Thyroid gland (tissue), 4 donors: Measurements from ENCODE around the gene ZMIZ1. TPM values are rescaled to one million over a fixed set of nuclear protein-coding genes. Genes with fewer than 3 reads are reported as not detected.

Experiments
- DNase-seq, 2 donors: peaks; one replicate each; pipeline ENCODE4 v3.0.0-alpha.2; 2019
- H3K27ac ChIP-seq, 3 donors: fragments of 200-600 bp; sonication (generic); 1 replicate in 2 of 3; 2 replicates in 1 of 3; pipeline ENCODE4 v1.5.1; 2016 to 2019; ENCODE audit warnings: mild to moderate bottlenecking in 1 of 3, moderate library complexity in 1 of 3
- H3K27me3 ChIP-seq: fragments of 200-600 bp; sonication (generic); one replicate; pipeline ENCODE4 v1.5.1; 2019
- H3K36me3 ChIP-seq, 2 donors: fragments of 200-600 bp; sonication (generic); one replicate each; pipeline ENCODE4 v1.5.1; 2016 to 2019
- H3K4me1 ChIP-seq, 2 donors: fragments of 200-600 bp; sonication (generic); one replicate each; pipeline ENCODE4 v1.5.1; 2017 to 2019
- H3K4me3 ChIP-seq, 3 donors: fragments of 200-600 bp; sonication (generic); replicated peaks in 1 of 3; 1 replicate in 2 of 3; 2 replicates in 1 of 3; pipeline ENCODE4 v1.5.1; 2016; ENCODE audit warnings: mild to moderate bottlenecking in 1 of 3
- H3K9me3 ChIP-seq: fragments of 200-600 bp; sonication (generic); one replicate; pipeline ENCODE4 v1.5.1; 2017
- POLR2A ChIP-seq, 2 donors: fragments of 450-650 bp; IDR thresholded peaks; one replicate each; pipeline ENCODE4 v1.6.1; 2017; ENCODE audit warnings: antibody characterized with exemption in 2 of 2, mild to moderate bottlenecking in 2 of 2, moderate library complexity in 1 of 2
- WGBS, 2 donors: methylation state at CpG; one replicate each; pipeline ENCODE4 v1.1.5; 2017; 5-methylcytosine and 5-hydroxymethylcytosine counted together
- intact Hi-C: fragments of 100-400 bp; cut with DNase I; formaldehyde crosslinking; loops from one replicate; pipeline ENCODE4 v1.15.1; 2023
- total RNA-seq, 4 donors: library from RNA; depleted of rRNA; stranded (reverse); fragments of >200 nt; gene quantifications; one replicate each; pipeline ENCODE4 v1.2.3, GENCODE V29; 2016
- TF ChIP-seq, protein P1 (sequence below), 6 experiments: fragments of 200-600 bp in 3 of 6; fragments of 450-650 bp in 3 of 6; sonication (generic) in 3 of 6; IDR thresholded peaks; one replicate each; pipeline ENCODE4 v1.5.1; 2016 to 2019; ENCODE audit warnings: antibody characterized with exemption in 6 of 6, mild to moderate bottlenecking in 2 of 6, inconsistent platforms in 1 of 6, moderate library complexity in 1 of 6

The ZMIZ1 gene
- total RNA-seq, 4 donors from 2014 or later = 59.9 to 128 (median 94.4) TPM

DNA sequence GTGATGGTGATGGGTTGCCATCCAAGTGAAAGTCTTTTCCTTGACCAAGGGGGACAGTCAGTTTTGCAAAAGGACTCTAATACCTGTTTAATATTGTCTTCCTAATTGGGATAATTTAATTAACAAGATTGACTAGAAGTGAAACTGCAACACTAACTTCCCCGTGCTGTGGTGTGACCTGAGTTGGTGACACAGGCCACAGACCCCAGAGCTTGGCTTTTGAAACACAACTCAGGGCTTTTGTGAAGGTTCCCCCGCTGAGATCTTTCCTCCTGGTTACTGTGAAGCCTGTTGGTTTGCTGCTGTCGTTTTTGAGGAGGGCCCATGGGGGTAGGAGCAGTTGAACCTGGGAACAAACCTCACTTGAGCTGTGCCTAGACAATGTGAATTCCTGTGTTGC lies 285.4 kb downstream of the ZMIZ1 start:
- no peaks in the 10 kb centered on the region for H3K9me3 ChIP-seq
- no peaks in the 10 kb centered on the region for H3K27me3 ChIP-seq
- peaks cover 42 to 45% of the 10 kb centered on the region in 2 donors for H3K36me3 ChIP-seq
- H3K27ac ChIP-seq = no peak overlapping the region
- no peak for TF ChIP-seq POLR2A (IDR thresholded peaks at IDR 0.05)
- TF ChIP-seq, protein P1, sequence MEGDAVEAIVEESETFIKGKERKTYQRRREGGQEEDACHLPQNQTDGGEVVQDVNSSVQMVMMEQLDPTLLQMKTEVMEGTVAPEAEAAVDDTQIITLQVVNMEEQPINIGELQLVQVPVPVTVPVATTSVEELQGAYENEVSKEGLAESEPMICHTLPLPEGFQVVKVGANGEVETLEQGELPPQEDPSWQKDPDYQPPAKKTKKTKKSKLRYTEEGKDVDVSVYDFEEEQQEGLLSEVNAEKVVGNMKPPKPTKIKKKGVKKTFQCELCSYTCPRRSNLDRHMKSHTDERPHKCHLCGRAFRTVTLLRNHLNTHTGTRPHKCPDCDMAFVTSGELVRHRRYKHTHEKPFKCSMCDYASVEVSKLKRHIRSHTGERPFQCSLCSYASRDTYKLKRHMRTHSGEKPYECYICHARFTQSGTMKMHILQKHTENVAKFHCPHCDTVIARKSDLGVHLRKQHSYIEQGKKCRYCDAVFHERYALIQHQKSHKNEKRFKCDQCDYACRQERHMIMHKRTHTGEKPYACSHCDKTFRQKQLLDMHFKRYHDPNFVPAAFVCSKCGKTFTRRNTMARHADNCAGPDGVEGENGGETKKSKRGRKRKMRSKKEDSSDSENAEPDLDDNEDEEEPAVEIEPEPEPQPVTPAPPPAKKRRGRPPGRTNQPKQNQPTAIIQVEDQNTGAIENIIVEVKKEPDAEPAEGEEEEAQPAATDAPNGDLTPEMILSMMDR (IDR thresholded peaks at IDR 0.05) = no peak
- intact Hi-C loops = no loop called here
- 48 to 50% methylated on average over 3 of the region's 3 CpGs for WGBS, 2 donors
- no peak for DNase-seq
- no peak overlapping the region for H3K4me3 ChIP-seq
- peaks cover 1 to 4% of the 10 kb centered on the region in 2 donors for H3K4me1 ChIP-seq

DNA sequence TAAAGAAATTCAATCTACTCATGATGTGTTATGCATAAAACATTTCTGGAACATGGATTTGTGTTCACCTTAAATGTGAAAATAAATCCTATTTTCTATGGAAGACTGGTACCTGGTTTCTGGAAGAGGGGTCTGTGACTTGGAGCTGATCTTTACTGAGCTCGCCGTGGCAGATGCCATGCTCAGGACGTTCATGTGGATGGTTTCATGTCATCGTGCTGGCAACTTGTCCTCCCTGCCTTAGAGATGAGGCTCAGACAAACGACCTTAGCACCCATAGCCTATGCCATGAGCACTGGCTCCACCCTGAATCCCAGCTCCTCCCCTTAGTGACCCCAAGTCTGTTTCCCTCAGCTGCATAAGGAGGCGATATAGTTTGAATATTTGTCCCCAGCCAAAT lies 285.8 kb downstream of the ZMIZ1 start:
- no peak for DNase-seq
- Histone ChIP-seq H3K4me3 (no peak overlapping the region), H3K36me3 (peaks cover 40 to 45% of the 10 kb centered on the region in 2 donors), H3K27me3 (no peaks in the 10 kb centered on the region), H3K4me1 (no peaks in the 10 kb centered on the region), H3K27ac (no peak overlapping the region), H3K9me3 (no peaks in the 10 kb centered on the region)
- intact Hi-C loops = no loop called here
- TF ChIP-seq POLR2A (IDR thresholded peaks at IDR 0.05) = no peak
- TF ChIP-seq, protein P1 (IDR thresholded peaks at IDR 0.05) = no peak
- WGBS, 2 donors = 90 to 96% methylated on average over 6 of the region's 6 CpGs

DNA sequence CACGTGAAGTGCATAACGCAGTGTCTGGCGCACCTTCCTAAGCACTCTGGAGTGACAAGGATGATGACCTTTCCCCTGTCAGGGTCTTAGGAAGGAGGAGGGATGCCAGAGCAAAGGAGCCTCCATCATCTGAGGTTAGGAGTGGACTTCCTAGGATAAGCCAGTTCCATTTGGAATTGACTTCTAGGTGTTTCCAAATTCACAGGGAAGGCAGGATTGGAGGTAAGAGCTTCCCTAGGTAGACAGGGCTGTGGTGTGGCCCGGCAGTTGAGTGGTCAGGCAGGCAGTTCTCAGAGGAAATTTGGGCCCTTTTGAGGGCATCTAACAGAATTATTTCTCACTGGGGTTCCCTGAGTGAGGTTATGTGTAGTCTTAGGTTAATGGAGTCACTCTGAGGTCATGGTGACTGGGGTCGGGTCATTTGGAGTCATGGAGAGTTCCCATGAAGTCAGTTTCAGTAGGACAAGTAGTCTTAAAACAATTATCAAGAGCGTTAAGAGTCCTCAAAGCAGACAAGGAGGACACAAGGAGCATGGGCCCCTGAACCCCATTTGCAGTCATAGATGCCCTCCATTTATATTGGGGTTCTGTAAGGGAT lies 286.8 kb downstream of the ZMIZ1 start:
- H3K4me3 ChIP-seq = no peak overlapping the region
- H3K9me3 ChIP-seq = no peaks in the 10 kb centered on the region
- H3K4me1 ChIP-seq = no peaks in the 10 kb centered on the region
- H3K36me3 ChIP-seq = peaks cover 31 to 36% of the 10 kb centered on the region in 2 donors
- TF ChIP-seq, protein P1 (IDR thresholded peaks at IDR 0.05) = no peak
- TF ChIP-seq POLR2A (IDR thresholded peaks at IDR 0.05) = no peak
- intact Hi-C loops = no loop called here
- H3K27me3 ChIP-seq = no peaks in the 10 kb centered on the region
- no peak for DNase-seq
- no peak overlapping the region for H3K27ac ChIP-seq
- 72 to 77% methylated on average over 6 of the region's 6 CpGs for WGBS, 2 donors

DNA sequence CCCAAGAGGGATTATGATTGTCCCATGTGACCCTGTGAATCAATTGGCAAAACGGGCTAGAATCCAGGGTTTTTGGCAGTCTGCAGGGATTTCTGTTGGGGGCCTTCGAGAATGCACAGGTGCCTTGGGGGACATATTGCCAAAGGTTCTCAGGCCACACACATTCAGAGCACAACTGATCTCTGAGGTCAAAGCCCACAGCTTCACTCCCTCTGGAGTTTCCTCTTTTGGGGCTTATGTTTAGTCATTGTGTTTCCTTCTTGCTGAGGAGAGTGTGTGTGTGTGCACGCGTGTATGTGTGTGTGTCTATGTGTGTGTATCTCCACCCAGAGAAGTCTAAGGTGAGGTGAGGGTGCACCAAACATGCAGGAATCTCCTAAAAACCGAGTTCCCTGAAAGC lies 287.3 kb downstream of the ZMIZ1 start:
- no peaks in the 10 kb centered on the region for H3K4me1 ChIP-seq
- no peak overlapping the region for H3K27ac ChIP-seq
- H3K36me3 ChIP-seq = peaks cover 26 to 32% of the 10 kb centered on the region in 2 donors
- no peak for TF ChIP-seq POLR2A (IDR thresholded peaks at IDR 0.05)
- TF ChIP-seq, protein P1 (IDR thresholded peaks at IDR 0.05) = no peak
- WGBS, 2 donors = 92 to 94% methylated on average over 5 of the region's 5 CpGs
- H3K27me3 ChIP-seq = no peaks in the 10 kb centered on the region
- no peak overlapping the region for H3K4me3 ChIP-seq
- intact Hi-C loops = no loop called here
- no peak for DNase-seq
- no peaks in the 10 kb centered on the region for H3K9me3 ChIP-seq

DNA sequence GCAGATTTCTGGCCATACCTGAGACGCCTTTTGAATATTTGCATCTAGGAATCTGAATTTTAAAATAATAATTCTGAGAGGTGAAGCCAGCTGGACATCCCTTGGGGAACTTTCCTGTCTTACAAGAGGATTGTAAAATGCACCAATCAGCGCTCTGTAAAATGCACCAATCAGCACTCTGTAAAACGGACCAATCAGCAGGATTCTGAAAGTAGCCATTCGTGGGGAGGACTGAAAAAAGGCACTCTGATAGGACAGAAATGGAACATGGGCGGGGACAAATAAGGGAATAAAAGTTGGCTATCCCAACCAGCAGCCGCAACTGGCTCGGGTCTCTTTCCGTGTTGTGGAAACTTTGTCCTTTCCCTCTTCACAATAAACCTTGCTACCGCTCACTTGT lies 288.4 kb downstream of the ZMIZ1 start:
- WGBS, 2 donors = 94 to 97% methylated on average over 9 of the region's 9 CpGs
- intact Hi-C loops = no loop called here
- no peak for DNase-seq

More for the DNA sequence above, 288.4 kb downstream of the ZMIZ1 start:
- no peaks in the 10 kb centered on the region for H3K4me1 ChIP-seq
- H3K9me3 ChIP-seq = no peaks in the 10 kb centered on the region
- H3K27ac ChIP-seq = no peak overlapping the region
- H3K4me3 ChIP-seq = no peak overlapping the region
- no peak for TF ChIP-seq POLR2A (IDR thresholded peaks at IDR 0.05)
- TF ChIP-seq, protein P1 (IDR thresholded peaks at IDR 0.05) = no peak
- H3K27me3 ChIP-seq = no peaks in the 10 kb centered on the region
- peaks cover 21 to 22% of the 10 kb centered on the region in 2 donors for H3K36me3 ChIP-seq
